ENCODE results near the gene VAV2.
"Not testable (repeated sequence)": the region's sequence is repeated elsewhere in the genome, so short reads cannot be mapped to it uniquely, and the experiment has no call there.

Gene VAV2

DNA sequence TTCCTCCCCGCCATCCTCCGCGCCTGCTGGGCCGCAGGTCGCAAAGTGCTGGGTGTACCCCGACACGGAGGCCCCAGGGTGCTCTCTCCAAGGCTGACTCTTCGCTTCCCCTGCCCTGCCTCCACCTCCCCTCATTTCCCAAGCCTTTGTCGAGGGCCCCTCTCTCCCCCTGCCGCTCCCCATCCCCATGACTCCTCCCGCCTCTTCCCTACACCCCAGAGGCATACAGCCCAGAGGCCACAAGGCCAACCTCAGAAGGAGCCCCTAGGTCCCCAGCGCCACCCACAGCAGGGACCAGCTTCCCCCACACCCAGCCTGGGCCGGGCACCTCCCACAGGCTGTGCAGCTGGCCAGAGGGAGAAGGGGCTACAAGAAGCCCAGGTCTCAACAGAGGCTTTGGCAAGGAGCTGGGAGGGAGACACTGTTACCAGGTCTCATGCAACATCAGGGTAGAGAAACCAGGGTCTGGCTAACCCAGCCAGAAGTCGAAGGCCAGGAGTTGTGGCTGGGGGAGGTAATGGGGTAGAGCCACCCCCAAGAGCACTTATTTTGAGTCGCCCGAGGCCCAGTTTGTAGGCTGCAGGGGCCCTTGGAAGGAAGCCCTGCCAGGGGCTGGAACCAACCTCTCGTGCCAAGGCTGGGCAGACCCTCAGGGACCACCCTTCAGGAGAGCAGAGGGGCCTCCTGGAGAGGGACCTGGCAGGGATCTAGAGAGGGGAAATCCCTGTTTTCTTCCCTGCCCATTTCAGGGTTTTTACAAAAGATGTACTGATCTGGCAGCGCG lies 229.4 kb downstream of the VAV2 start:
- no peak for FAIRE-seq

DNA sequence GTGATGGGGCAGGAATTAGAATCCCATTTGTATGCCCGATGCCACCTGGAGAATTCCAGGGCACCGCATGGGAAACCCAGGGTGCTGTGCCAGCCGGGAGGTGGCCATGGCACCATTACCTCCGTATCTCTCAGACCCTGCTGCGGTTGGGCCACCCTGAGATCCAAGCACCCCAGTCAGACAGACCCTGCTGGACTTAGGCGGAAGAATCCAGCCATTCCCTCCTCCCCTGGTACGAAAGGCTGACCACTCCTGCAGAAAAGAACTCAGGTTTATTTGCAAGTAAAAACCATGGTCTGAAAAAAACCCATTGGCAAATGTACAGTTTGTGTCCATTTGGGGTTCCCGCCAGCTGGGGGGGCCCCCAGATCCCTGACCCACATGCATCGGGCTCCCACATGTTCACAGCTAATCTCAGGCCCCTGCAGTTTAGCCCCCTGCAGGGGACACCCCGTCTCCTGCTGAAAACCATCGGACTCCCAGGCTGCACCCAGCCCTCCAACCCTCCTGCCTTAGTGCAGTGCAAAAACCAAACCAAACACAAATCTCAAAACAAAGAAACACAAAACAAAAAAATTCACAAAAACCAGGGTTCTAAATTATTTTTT lies 230.4 kb downstream of the VAV2 start:
- FAIRE-seq, result no peak

DNA sequence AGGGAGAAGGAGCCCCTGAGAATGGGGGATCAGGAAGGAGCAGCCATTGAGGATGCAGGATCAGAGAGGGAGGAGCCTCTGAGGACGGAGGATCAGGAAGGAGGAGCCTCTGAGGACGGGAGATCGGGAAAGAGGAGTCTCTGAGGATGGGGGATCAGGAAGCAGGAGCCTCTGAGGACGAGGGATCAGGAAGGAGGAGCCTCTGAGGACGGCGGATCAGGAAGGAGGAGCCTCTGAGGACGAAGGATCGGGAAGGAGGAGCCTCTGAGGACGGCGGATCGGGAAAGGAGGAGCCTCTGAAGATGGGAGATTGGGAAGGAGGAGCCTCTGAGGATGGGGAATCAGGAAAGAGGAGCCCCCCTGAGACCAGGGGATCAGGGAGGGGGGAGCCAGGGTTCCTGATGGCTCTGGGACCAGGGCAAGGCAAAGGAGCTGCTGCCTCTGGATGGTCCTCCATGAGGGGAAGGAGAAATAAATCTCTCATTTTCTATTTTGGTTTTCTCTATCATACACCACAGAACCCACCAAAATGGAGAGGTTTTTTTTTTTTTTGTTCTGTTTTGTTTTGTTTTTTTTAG lies 231.3 kb downstream of the VAV2 start:
- no peak for FAIRE-seq

DNA sequence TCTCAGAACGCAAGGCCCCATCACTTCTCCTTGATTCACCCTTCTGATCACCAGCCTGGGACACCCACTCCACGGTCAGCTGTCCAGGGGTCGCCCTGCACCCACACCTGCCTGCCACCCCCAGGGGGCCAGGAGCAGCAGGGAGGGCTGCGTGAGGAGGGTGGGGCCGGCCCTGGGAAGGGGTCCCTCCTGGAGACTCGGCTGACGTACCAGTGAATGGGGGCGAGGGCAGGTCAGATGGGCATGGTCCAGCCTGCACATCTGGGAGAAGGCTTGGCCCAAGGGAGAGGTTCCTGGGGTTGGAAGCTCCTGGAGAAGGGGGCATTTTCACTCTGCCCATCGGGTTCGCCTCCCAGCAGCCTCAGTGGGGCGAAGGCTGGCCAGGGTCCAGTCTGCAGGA lies 232.2 kb downstream of the VAV2 start:
- no peak for FAIRE-seq

DNA sequence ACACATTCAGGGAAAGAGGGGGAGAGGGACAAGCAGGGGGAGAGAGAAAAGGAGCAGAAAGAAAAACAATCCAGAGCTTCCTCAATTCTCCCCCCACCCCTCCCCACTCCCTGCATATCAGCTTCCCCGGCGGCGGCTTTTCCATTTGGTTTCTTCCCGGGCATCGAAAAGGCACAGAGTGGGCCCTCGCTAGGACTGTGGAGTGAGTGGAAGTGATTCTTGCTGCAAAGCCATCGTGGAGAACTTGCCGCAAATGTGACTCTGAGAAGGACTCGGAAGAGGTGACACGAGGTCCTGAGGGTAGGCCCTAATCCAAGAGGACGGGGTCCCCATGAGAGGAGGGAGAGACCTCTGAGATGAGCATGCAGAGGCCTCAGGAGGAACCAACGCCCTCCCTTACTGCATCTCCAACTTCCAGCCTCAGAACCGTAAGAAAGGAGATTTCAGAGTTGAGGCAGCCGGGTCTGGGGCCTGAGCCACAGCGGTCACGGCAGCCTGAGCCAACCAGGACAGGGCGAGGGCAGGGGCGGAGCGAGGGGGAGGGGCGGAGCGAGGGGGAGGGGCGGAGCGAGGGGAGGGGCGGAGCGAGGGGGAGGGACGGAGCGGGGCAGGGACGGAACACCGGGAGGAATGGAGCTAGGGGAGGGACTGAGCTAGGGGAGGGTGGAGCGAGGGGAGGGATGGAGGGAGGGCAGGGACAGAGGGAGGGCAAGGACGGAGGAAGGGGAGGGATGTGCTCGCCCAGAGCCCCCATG lies 232.8 kb downstream of the VAV2 start:
- no peak for FAIRE-seq

DNA sequence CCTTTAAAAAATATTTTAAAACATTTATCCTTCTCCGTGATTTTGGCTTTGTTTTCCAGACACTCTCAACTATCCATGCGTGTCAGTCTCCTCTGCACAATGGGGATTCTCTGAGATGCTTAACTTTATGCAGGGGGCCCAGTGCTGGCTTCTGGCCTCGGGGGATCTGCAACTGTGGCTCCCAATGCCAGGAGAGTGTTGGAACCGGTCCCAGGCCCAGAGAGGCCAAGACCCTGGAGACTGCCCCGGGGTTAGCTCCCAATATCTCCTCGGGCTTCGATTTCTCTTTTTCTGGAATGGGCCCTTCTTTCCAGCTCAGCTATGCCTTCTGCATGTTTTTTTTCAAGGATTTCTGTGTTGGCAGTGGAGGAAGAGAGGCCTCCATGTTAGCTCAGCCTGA lies 233.9 kb downstream of the VAV2 start:
- FAIRE-seq, result no peak

DNA sequence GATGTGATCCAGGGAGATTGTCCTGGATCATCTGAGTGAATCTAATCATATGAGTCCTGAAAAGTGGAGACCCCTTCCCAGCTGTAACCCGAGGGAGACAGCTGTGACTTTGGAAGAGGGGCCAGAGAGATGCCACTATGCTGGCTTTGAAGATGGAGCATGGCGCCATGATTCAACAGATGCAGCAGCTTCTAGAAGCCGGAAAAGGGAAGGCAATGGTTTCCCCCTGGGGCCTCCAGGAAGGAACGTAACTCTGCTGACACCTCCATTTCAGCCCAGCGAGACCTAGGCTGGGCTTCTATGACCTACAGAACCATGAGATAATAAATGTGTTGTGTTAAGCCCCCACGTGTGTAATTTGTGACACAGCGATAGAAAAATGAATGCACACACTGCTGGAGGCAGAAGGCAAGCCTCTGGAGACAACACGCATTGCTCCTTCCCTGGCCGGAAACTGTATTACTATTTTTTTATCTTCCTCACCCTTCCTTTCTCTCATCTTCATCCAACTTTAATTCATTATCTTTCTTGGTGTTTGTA lies 237.4 kb downstream of the VAV2 start:
- no peak for FAIRE-seq

DNA sequence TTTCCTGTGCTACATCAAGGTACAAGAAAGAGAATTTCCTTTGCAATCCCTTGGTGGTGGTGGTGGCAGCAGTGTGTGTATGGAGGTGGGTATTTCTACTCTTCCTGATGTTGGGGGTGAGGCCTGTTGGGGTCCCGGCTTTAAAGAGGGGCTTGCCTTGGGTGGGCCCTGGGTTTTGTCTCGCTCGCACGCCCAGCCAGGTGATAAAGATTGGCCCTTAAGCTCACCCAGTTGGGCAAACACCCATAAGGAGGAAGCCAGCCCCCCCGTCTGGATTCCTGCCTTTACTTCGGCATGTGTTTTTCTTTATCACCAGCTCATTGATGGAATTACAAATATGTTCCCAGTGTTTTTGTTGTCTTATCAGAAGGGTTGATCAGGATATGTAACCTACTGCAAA lies 237.9 kb downstream of the VAV2 start:
- FAIRE-seq, result no peak

DNA sequence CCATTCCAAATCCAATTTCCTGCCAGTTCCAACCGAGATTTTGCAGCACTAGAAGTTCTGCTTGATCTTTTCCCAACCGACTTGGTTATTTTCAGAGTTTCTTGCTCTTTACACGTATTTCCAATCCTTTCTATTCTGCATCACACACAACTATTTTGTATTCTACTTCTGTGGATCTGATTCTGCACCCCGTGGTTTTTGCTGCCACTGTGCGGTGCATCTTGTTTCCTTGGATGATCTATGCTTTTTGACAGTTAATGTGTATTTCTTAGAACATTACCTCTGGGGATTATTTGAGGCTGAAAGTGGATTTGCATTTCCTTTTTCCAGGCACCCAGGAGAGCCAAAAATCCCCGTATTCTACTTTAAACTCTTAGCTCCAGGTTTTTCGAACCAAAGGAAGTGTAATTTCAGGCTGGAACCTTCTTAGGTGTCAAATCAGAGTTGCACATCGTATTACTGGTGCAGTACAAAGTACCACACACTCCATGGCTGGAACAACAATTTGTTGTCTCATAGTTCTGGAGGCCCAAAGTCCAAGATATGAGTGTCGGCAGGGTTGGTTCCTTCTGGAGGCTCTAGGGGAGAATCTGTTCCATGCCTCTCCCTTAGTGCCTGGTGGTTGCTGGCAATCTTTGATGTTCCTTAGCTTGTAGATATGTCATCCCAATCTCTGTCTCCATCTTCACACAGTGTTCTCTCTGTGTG lies 239.2 kb downstream of the VAV2 start:
- FAIRE-seq, result no peak

DNA sequence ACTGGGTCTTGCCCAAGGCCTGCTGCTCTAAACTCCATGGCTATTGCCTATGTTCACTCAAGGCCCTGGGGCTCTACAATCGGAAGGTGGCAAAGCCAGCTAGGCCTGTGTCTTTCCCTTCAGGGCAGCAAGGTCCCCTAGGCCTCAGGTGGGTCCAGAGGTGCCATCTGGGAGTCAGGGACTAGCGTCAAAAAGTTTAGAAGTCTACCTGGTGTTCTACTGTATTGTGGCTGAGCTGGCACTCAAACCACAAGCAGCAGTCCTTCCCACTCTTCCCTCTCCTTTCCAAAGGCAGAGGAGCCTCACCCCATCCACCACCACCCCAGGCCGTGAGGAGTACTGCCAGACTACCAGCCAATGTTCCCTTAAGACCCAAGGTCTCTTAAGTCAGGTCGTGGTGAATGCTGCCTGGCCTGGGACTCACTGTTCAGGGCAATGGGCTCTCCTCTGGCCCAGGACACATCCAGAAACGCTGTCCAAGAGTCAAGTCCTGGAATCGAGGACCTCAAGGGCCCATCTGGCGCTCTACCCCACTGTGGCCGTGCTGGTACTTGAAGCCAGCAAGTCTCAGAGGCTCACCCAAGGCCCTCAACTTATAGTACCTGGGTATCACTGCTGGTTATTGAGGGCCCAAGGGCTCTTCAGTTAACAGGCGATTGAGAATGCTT lies 241.0 kb downstream of the VAV2 start:
- no peak for FAIRE-seq

DNA sequence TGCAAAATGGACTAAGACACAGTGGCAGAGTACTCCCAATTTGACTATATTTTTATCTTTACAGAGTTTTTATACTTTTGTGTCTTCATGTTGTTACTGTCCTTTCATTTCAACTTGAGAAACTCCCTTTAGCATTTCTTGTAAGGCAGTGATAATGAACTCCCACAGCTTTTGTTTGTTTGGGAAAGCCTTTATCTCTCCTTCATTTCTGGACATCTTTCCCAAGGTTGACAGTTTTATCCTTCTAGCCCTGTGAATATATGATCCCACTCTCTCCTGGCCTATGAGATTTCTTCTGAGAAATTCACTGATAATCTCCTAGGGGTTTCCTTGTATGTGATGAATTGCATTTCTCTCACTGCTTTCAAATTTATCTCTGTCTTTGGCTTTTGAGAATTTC lies 244.8 kb downstream of the VAV2 start:
- no peak for FAIRE-seq

DNA sequence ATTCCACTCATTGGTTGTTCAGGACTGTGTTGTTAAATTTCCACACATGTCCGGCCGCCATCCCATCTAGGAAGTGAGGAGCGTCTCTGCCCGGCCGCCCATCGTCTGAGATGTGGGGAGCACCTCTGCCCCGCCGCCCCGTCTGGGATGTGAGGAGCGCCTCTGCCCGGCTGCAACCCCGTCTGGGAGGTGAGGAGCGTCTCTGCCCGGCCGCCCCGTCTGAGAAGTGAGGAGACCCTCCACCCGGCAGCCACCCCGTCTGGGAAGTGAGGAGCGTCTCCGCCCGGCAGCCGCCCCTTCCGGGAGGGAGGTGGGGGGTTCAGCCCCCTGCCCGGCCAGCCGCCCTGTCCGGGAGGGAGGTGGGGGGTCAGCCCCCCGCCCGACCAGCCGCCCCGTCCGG lies 247.6 kb downstream of the VAV2 start:
- FAIRE-seq, result not testable (repeated sequence)

DNA sequence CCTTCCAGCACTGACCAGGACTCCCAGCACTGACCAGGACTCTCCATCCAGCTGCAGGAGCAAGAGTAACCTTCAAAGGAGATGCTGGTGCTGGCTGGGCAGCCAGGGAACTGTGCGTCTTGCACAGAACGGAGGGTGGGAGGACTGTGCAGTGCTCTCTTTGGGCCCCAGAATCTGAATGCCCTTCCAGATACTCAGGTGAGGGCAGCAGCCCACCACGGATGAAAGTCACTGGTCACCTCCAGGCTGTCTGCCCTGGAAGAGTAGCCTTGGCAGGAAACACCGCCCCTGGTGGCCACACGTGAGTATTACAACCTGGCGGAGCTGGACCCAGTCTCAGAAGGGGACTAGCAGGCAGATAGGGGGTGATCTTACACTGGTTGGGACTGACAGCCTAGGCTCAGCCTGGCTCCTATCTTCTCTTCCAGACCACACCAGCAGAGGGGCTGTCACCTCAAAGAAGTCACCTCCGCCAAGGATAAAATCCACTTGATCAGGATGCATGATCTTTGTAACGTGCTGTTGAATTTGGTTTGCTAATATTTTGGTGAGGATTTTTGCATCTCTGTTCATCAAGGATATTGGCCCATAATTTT lies 249.2 kb downstream of the VAV2 start:
- FAIRE-seq, result no peak

DNA sequence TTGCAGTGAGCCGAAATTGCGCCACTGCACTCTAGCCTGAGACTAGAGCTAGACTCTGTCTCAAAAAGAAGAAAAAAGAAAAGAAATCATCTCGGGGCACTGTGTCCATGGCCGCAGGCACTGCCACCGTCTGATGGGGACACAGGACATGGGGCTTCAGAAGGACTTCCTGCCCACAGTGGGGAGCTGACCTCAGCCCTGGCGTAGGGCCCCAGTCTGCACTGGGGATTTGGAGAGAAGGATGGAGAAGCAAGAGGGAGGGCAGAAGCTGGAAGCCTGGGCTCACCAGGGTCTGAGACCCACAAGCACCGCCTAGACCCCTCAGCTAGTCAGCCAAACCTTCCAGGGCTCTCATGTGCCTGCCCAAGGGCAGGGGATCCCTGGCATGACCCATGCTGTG lies 249.9 kb downstream of the VAV2 start:
- no peak for FAIRE-seq

DNA sequence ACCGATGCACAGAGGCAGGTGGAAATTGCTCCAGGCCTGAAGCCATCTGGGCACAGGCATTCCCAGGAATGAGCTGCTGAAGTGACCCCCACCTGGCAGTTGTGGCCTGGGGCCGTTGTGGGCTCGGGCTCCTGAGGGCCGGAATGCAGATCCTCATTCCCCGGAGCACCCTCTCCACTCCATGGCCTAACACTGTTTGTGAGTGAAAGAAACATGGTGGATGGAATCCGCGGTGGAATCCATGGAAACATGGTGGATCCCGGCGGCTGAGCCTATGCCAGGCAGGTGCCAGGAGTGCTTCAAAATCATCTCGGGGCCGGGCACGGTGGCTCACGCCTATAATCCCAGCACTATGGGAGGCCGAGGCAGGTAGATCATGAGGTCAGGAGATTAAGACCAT lies 250.4 kb downstream of the VAV2 start:
- FAIRE-seq, result no peak

DNA sequence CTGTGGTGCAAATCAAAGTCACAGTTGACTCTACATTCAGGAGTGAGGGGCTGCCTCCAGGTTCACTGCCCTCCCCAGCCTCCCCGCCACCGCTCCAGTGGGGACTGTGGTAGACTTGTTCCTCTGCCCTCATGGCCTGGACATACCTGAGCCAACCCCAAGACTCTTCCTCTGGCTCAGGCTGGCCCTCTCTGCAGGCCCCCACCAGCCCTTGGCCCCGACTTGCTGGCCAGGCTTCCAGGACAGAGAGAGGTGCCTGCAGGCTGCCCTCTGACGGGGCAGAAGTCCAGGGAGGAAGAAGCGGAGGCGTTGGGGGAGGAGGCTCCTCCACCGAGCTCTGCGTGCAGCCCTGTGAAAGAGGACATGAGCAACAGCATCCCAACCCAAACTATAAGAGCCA lies 251.2 kb downstream of the VAV2 start:
- no peak for FAIRE-seq

DNA sequence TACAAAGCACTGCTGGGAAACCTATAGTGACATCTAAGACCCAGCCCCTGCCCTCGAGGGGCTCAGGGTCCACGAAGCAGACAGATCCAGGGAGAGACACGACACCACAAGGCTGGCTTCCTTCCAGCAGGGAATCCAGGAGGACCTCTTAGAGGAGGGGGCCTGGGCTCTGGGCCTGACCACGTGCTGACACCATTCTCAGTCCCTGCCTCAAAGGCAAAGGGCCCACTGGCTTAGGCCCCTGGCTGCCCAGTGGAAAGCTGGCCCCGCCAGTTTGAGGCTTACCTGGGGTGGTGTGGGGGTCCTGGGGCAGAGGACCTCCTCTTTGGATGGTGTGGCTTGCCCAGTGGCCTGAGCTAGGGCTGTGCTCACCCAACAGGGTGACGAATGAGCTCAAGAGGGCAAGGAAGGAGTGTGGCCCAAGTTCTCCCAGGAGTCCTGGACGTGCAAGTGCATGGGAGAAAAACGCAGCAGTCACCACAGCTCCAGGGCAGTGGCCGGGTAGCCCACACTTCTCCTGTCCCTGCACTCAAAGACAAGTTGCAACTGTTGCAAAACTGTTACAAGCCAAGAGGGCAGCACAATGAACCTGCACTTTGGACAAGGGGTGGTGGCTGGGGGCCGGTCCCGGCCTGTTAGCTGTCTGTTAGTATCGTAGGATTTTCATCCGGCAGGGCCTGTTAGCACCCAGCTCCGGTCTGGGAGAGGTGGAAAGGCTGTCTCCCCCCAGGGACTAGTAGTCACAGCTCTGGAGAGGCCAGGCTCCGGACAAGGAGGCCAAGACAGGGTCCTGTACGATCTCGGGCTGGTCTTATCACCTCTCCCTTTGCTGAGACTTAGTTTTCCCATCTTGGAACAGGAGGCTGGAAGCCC lies 252.5 kb downstream of the VAV2 start:
- no peak for FAIRE-seq

DNA sequence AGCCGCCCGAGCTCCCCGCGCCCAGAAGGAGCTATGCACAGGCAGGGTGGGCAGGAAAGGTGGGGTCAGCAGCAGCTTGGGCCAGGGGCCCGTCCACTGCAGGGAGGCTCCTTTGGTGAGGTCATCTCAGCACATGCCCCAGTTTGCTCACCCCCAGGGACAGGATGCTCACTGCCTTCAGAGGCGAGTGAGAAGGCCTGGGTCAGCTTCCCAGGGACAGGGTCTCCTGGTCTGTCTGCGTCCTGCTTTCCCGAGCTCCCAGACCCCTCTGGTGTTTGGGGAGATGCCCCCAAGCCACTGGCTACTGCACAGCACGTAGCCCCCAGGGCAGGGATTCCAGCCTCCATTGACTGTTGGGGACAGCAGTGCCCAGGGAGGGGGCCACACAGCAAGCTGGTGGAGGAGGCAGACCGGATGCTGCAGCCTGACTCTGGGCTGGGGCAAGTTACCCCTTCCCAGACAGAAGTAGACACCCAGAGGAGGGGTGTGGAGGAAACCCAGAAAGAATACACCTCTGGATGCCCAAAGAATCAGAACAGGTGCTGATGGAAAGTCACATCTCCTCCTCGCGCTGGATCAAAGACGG lies 253.4 kb downstream of the VAV2 start:
- FAIRE-seq, result no peak

DNA sequence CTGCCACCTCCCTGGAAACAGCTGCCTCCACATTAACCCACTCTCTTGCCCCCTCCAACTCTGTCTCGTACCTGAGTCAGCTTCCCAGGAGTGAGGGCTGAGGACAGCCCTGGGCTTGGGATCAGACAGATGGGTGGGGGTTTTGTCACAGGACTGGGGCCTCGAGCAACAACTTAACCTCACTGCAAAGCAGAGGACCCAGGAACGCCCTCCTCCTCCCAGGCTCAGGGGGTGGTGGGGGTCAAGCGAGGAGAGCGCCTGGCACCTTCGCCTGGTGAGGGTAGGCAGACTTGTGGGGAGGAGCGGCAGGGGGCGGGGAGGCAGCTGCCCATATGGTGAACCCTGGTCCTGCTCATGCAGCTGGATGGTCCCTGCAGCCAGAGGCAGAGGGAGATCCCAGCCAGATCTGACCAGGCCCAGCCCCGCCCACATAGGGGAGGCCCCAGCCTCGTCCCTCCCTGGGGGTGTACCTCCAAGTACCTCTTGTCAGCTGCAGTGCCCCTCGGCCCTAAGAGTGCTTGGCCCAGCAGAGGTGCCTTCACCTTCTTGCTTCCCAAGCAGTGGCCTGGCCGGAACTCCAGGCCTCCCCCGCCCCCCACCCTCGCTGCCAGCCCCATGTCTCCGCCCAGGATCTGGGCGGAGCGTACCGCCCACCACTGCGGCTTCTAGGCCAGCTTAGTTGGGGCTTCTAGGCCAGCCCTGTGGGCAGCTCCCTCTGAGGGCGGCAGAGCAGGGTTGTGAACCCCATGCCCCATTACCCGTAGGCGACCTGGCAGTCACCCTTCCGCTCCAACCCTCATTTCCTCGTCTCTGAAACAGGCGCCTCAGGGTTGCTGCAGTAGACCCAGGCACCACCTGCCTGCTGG lies 254.1 kb downstream of the VAV2 start, which contains the start of gene SARDH:
Gene SARDH (minus strand): TSS at position 579 of the 866 bp plus-strand sequence. CDS start 4,179 bp downstream, outside the sequence.
- no peak for FAIRE-seq
